Left colon (tissue), 2 donors: ENCODE results near the gene EFR3B. TPM values are rescaled to one million over a fixed set of nuclear protein-coding genes. Genes with fewer than 3 reads are reported as not detected.
A peak's percentile ranks its signal among the peaks of the same experiment; 100 is the strongest.
"Not testable (repeated sequence)": the region's sequence is repeated elsewhere in the genome, so short reads cannot be mapped to it uniquely, and the experiment has no call there.

Experiments
- ATAC-seq: fragments of 200-7000 bp; cut with Tn5 transposase; one replicate; pipeline ENCODE4 v1.9.1; 2020; ENCODE audit warnings: mild to moderate bottlenecking, moderate library complexity
- DNase-seq, 2 donors: peaks; one replicate each; pipeline ENCODE4 v3.0.0-alpha.2; 2020
- intact Hi-C, 2 donors: fragments of 100-400 bp; cut with DNase I in 1 of 2; cut with micrococcal nuclease in 1 of 2; formaldehyde crosslinking; loops; one replicate each; pipeline versions ENCODE4 v1.11.2 to v1.14.0; 2022; cut with DNase I, micrococcal nuclease
- long read RNA-seq: library from polyadenylated mRNA; unstranded; transcript quantifications from one replicate; pipeline ENCODE4 v2.0.0, GENCODE V29; 2021
- total RNA-seq, 2 donors: library from RNA; stranded (reverse); fragmentation: NEBNext Ultra II Directional; extraction: Animal tissue kit (Norgen Biotek cat#: 25700); gene quantifications; one replicate each; pipeline ENCODE4 v1.2.1, GENCODE V29; 2021
- donor health status: DM: no; HTN: no; CAD: no.
- donor health status: DM: yes; HTN: yes; CAD: no.

Gene EFR3B
- total RNA-seq = 1 to 10 TPM in 1 of 2 donors, under 1 TPM in 1; 0.98 to 2.5 TPM
- long read RNA-seq, partial matches to known transcripts = 0 of 2 reads
- long read RNA-seq, other reads (novel, unspliced or antisense) = 2 of 2 reads

- ATAC-seq (peak; percentile 91), DNase-seq (peak; percentile 96)
- intact Hi-C loops = loop anchor here in 1 of 2 donors (10.0 kb wide), 1 partner anchor 57 kb away; no protein-coding TSS in a partner anchor
These were observed at the start of gene EFR3B for GRCh38 chr2:25041928-25042320. Gene EFR3B (plus strand): TSS chr2:25042076. CDS start chr2:25042313, 237 bp downstream.

GRCh38 chr2:24993406-24994145 is 48.3 kb upstream of the EFR3B start:
- DNase-seq = no peak
- ATAC-seq = peak; percentile 80
- intact Hi-C loops = no loop called here

- DNase-seq (no peak), ATAC-seq (peak; percentile 87)
- intact Hi-C loops = no loop called here
These were observed 47.6 kb upstream of the EFR3B start for GRCh38 chr2:24994146-24994724.

GRCh38 chr2:24999097-24999496 is 42.8 kb upstream of the EFR3B start:
- ATAC-seq, DNase-seq, intact Hi-C loops: not testable (repeated sequence)

- DNase-seq (no peak), ATAC-seq (peak; percentile 48)
- intact Hi-C loops = no loop called here
These were observed 41.8 kb upstream of the EFR3B start for GRCh38 chr2:25000036-25000435.

GRCh38 chr2:25000503-25001324 is 41.2 kb upstream of the EFR3B start:
- no peak for DNase-seq
- no peak for ATAC-seq
- intact Hi-C loops = no loop called here

- intact Hi-C loops = no loop called here
- DNase-seq (no peak), ATAC-seq (no peak)
These were observed 40.6 kb upstream of the EFR3B start for GRCh38 chr2:25001325-25001637.

GRCh38 chr2:25002066-25002465 is 39.8 kb upstream of the EFR3B start:
- DNase-seq (no peak), ATAC-seq (no peak)
- intact Hi-C loops = no loop called here

- DNase-seq (no peak), ATAC-seq (peak; percentile 79)
- intact Hi-C loops = no loop called here
These were observed 31.9 kb upstream of the EFR3B start for GRCh38 chr2:25009954-25010353.

- ATAC-seq, intact Hi-C loops, DNase-seq: not testable (repeated sequence)
These were observed 30.5 kb upstream of the EFR3B start for GRCh38 chr2:25011342-25011741.

GRCh38 chr2:25014631-25015030 is 27.2 kb upstream of the EFR3B start:
- ATAC-seq (no peak), DNase-seq (no peak)
- intact Hi-C loops = no loop called here

GRCh38 chr2:25018681-25019080 is 23.2 kb upstream of the EFR3B start:
- intact Hi-C loops = no loop called here
- peak; percentile 97 for ATAC-seq
- no peak for DNase-seq

GRCh38 chr2:25021791-25022362 is 20.0 kb upstream of the EFR3B start:
- intact Hi-C loops = no loop called here
- ATAC-seq (no peak), DNase-seq (no peak)

GRCh38 chr2:25023333-25023732 is 18.5 kb upstream of the EFR3B start:
- ATAC-seq (no peak), DNase-seq (no peak)
- intact Hi-C loops = no loop called here

GRCh38 chr2:25025229-25026007 is 16.5 kb upstream of the EFR3B start:
- intact Hi-C loops = no loop called here
- DNase-seq = no peak
- no peak for ATAC-seq

GRCh38 chr2:25026008-25026530 is 15.8 kb upstream of the EFR3B start:
- DNase-seq (no peak), ATAC-seq (no peak)
- intact Hi-C loops = no loop called here

GRCh38 chr2:25029183-25029554 is 12.7 kb upstream of the EFR3B start:
- DNase-seq = no peak
- intact Hi-C loops = no loop called here
- peak; percentile 85 for ATAC-seq

GRCh38 chr2:25030702-25031101 is 11.2 kb upstream of the EFR3B start:
- no peak for ATAC-seq
- DNase-seq = no peak
- intact Hi-C loops = no loop called here
